Epithelial cell of esophagus (primary cell): ENCODE results near the gene RUNX1.

ENCODE experiments used
- DNase-seq: peaks from one replicate; pipeline ENCODE4 v3.0.0; 2010; ENCODE audit warnings: low read depth
- H3K4me3 ChIP-seq: 2 replicates; pipeline ENCODE4 v1.5.1; 2011; ENCODE audit warnings: mild to moderate bottlenecking, low read length, control low read depth
- CTCF ChIP-seq: IDR thresholded peaks from 2 replicates; pipeline ENCODE4 v1.5.1; 2011; ENCODE audit warnings: low read depth, mild to moderate bottlenecking, low read length, control low read depth, inconsistent platforms; ENCODE audit not compliant: insufficient read depth; ENCODE audit errors: missing control alignments

RUNX1 gene

GRCh38 chr21:34984356-34985058 lies 64.6 kb downstream of the RUNX1 start:
- no peak for TF ChIP-seq CTCF
- no peak for DNase-seq
- no peak overlapping the region for H3K4me3 ChIP-seq

DNA sequence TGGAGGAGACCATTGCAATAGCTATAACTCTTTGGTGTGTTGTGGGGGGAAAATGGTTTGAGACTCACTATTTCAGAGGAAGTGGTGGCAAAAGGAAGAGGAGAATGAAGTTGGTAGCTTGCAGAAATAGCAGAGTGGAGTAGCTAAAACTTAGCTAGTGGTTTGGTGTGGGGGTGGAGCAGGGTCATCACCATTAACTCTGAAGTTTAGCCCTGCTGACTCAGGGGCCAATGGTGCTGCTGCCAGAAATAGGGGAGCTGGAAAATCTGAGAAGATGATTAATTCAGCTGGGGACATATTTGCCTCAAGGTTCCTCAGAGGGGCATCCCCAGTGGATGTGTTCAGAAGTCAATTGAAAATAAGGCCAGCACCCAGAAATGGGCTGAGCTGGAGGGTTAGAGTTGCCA lies 65.4 kb downstream of the RUNX1 start:
- DNase-seq = peak; percentile 30
- no peak overlapping the region for H3K4me3 ChIP-seq
- TF ChIP-seq CTCF = no peak

GRCh38 chr21:34981791-34982190 lies 67.3 kb downstream of the RUNX1 start:
- DNase-seq = no peak
- no peak overlapping the region for H3K4me3 ChIP-seq
- no peak for TF ChIP-seq CTCF

DNA sequence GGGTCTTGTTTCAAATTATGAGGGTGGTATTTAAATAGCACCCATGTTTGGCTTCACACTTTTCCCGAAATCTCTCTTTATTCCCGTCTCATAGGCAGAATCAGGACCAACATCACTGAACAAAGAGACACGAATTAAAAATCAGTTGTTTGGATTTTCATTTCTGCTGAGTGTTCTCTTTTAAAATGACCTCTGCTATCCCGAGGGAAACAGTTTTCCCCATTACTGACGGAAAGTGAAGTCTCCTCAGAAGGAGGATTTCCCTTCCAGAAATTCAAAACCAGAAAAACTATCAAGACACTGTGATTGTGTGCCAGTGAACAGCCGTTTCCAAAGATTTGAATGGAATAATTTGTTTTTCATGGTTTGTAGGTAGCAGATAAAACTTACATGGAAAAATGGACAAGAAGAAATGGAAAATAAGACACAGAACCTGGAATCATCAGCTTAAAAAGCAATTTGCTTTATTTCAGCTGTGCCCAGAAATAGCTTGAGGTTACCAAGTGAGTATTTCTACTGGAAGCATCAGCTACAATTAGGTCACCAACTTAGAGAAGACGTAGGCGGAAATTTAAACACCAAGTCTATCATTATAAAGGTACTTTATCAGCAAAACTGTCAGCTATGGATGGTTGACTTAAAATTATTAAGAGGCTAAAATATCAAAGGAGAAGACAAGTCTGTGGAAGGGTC lies 68.5 kb downstream of the RUNX1 start:
- no peak overlapping the region for H3K4me3 ChIP-seq
- TF ChIP-seq CTCF = no peak
- no peak for DNase-seq

DNA sequence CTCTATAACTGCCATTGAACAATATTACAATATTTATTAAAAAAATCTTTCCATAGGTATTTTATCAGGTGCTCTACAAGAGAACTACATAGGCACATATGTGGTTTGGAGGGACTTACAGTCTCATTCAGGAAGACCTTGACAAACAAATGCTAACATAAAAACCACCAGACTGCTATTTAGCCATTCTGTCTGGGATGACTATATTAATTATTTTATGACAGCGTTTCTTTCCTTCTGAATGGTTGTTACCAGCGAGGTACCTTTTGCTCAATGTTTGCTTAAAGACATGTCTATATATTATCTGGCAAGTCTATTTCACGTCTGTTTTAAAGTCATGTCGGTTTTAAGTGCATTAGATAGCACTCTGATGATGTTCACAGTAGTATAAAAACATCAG lies 69.7 kb downstream of the RUNX1 start:
- no peak overlapping the region for H3K4me3 ChIP-seq
- TF ChIP-seq CTCF = no peak
- DNase-seq = no peak

DNA sequence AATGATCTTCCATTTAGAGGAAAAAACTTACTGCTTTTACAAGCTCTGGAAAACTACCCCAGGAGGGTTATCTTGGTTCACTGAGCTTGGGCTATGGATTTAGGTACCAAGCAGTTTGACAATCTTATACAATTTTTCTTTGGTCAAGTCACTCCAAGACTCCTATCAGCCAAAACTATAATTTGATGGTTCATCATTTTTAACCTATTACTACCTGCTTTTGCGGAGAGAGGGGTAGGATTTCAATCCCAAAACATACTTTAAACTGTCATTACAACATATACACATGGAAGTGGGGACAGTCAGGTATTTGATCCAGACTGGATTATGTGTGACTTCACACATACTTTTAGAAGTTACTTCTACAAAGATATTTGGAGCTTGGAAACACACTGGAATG lies 71.8 kb downstream of the RUNX1 start:
- no peak overlapping the region for H3K4me3 ChIP-seq
- no peak for TF ChIP-seq CTCF
- no peak for DNase-seq
